ENCODE measurements around the gene SLC16A11.

SLC16A11 gene

DNA sequence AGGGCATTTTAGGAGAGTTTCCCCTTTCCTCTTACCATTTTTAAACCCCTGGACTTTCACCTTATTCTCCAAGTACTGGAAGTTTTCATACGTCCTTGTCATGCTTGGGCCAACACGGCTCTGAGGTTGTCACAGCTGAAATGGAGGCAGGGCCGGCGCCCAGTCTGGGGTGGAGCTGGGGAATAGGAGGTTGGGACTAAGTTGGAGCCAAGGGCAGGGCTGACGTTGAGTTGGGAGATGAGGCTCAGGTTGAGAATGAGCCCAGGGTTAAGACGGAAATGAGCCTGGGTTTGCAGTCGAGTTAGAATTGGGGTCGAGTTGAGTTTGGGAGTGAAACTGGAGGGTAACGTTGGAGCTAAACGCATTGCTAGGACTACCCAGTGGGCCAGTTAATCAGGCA, 34.8 kb upstream of the SLC16A11 start:
- no peak overlapping the region for H2AFZ ChIP-seq (ENCODE audit: low read depth)
- H4K20me1 ChIP-seq (ENCODE audit: insufficient read depth), result no peaks in the 10 kb centered on the region
- TF ChIP-seq, protein P1, sequence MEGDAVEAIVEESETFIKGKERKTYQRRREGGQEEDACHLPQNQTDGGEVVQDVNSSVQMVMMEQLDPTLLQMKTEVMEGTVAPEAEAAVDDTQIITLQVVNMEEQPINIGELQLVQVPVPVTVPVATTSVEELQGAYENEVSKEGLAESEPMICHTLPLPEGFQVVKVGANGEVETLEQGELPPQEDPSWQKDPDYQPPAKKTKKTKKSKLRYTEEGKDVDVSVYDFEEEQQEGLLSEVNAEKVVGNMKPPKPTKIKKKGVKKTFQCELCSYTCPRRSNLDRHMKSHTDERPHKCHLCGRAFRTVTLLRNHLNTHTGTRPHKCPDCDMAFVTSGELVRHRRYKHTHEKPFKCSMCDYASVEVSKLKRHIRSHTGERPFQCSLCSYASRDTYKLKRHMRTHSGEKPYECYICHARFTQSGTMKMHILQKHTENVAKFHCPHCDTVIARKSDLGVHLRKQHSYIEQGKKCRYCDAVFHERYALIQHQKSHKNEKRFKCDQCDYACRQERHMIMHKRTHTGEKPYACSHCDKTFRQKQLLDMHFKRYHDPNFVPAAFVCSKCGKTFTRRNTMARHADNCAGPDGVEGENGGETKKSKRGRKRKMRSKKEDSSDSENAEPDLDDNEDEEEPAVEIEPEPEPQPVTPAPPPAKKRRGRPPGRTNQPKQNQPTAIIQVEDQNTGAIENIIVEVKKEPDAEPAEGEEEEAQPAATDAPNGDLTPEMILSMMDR (conservative IDR thresholded peaks at IDR 0.05; ENCODE audit: low read depth, low read length), result no peak
- no peaks in the 10 kb centered on the region for H3K79me2 ChIP-seq (ENCODE audit: insufficient read depth, low read depth)
- no peaks in the 10 kb centered on the region for H3K27me3 ChIP-seq (ENCODE audit: insufficient read depth, low read depth)
- no peaks in the 10 kb centered on the region for H3K4me1 ChIP-seq (ENCODE audit: low read depth, poor library complexity, severe bottlenecking)
- H3K9ac ChIP-seq, result no peak overlapping the region
- no peaks in the 10 kb centered on the region for H3K36me3 ChIP-seq (ENCODE audit: insufficient read depth)
- H3K4me2 ChIP-seq, result no peak overlapping the region
- no peak overlapping the region for H3K4me3 ChIP-seq (IDR thresholded peaks at IDR 0.05; ENCODE audit: insufficient read depth, low read depth, low read length)
- no peak overlapping the region for H3K27ac ChIP-seq

DNA sequence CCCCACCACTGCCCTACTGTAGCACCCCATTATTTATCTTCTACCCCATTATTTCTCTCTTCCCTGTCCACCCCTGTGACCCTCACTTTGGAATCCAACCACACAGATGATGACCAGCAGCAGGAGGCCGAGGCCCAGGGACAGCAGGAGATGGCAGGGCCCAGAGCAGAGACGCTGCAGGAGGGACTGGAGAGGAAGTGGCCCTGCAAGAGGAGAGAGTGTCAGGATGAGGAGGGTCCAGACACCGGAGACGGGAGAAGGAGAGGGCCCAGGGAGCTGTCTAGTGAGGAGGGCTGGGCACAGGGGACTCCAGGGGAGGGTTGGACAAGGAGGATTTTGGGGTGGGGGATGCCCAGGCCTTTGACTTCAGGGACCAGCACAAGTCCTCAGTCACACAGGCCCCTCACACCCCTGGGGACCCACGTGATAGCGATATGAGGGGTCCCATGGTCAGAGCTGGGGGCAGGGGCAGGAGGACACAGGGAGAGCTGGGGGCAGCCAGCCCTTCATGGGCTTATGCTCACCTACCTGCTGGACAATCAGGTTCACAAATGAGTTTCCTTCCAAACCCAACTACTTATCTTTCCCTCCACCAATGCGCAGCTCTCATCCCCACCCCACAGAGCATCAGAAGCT, 34.1 kb upstream of the SLC16A11 start:
- H3K36me3 ChIP-seq (ENCODE audit: insufficient read depth), result no peaks in the 10 kb centered on the region
- no peak overlapping the region for H3K4me2 ChIP-seq
- TF ChIP-seq, protein P1 (conservative IDR thresholded peaks at IDR 0.05; ENCODE audit: low read depth, low read length), result no peak
- no peak overlapping the region for H3K4me3 ChIP-seq (IDR thresholded peaks at IDR 0.05; ENCODE audit: insufficient read depth, low read depth, low read length)
- no peak overlapping the region for H3K9ac ChIP-seq
- no peak overlapping the region for H2AFZ ChIP-seq (ENCODE audit: low read depth)
- H3K27ac ChIP-seq, result no peak overlapping the region
- no peaks in the 10 kb centered on the region for H3K27me3 ChIP-seq (ENCODE audit: insufficient read depth, low read depth)
- no peaks in the 10 kb centered on the region for H3K79me2 ChIP-seq (ENCODE audit: insufficient read depth, low read depth)
- no peaks in the 10 kb centered on the region for H4K20me1 ChIP-seq (ENCODE audit: insufficient read depth)
- H3K4me1 ChIP-seq (ENCODE audit: low read depth, poor library complexity, severe bottlenecking), result no peaks in the 10 kb centered on the region

DNA sequence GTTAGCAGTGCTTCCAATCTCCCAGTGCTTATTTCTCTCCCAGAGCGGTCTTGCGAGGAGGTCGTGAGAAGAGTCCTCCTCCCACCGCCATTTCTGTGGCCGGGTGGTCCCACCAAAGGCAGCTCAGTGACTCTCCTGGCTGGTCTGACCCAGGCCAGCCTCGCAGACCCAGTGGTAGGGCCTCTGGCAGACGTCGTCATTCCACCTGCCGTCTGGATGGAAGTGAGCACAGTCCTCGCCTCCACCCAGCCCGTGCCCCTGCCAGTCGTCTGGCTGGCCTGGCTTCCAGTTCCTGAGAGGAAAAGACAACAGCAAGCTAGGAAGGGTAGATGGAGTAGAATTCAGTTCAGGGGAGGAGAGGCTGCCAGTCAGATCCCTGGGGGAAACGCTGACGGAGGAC, 31.0 kb upstream of the SLC16A11 start:
- Histone ChIP-seq H3K36me3 (ENCODE audit: insufficient read depth) (no peaks in the 10 kb centered on the region), H3K27me3 (ENCODE audit: insufficient read depth, low read depth) (no peaks in the 10 kb centered on the region), H3K9ac (no peak overlapping the region), H3K4me2 (no peak overlapping the region), H4K20me1 (ENCODE audit: insufficient read depth) (no peaks in the 10 kb centered on the region), H3K4me1 (ENCODE audit: low read depth, poor library complexity, severe bottlenecking) (no peaks in the 10 kb centered on the region), H3K79me2 (ENCODE audit: insufficient read depth, low read depth) (no peaks in the 10 kb centered on the region), H2AFZ (ENCODE audit: low read depth) (no peak overlapping the region), H3K27ac (no peak overlapping the region), H3K4me3 (IDR thresholded peaks at IDR 0.05; ENCODE audit: insufficient read depth, low read depth, low read length) (no peak overlapping the region)
- TF ChIP-seq, protein P1 (conservative IDR thresholded peaks at IDR 0.05; ENCODE audit: low read depth, low read length), result no peak

DNA sequence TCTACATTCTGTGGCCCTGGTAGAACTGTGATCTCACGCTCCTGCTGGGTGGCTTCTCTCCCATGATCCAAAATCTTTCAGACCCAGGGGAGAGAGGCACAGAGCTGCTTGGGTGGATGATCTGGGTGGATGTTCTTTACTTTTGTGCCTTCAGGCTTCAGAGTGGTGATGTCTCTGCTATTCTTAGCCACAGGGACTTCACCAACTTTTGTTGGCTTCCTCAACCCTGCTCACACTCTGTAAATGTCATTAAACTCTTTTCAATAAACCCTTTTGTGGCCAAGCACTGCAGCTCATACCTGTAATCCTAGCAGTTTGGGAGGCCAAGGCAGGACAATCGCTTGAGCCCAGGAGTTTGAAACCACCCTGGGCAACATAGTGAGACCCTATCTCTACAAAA, 28.5 kb upstream of the SLC16A11 start:
- TF ChIP-seq, protein P1 (conservative IDR thresholded peaks at IDR 0.05; ENCODE audit: low read depth, low read length), result no peak
- Histone ChIP-seq H3K4me3 (IDR thresholded peaks at IDR 0.05; ENCODE audit: insufficient read depth, low read depth, low read length) (no peak overlapping the region), H3K27ac (no peak overlapping the region), H4K20me1 (ENCODE audit: insufficient read depth) (no peaks in the 10 kb centered on the region), H3K36me3 (ENCODE audit: insufficient read depth) (no peaks in the 10 kb centered on the region), H3K9ac (no peak overlapping the region), H3K79me2 (ENCODE audit: insufficient read depth, low read depth) (no peaks in the 10 kb centered on the region), H3K4me1 (ENCODE audit: low read depth, poor library complexity, severe bottlenecking) (no peaks in the 10 kb centered on the region), H3K4me2 (no peak overlapping the region), H2AFZ (ENCODE audit: low read depth) (no peak overlapping the region), H3K27me3 (ENCODE audit: insufficient read depth, low read depth) (no peaks in the 10 kb centered on the region)

Measured in KMS-11 (cell line).